ENCODE measurements around the gene TEX47. TPM values are rescaled to one million over a fixed set of nuclear protein-coding genes. Genes with fewer than 3 reads are reported as not detected.

The TEX47 gene
- total RNA-seq, 1 donor from 2014 or later, result not detected

- H3K27me3 Mint-ChIP-seq (ENCODE audit: insufficient read depth, low read depth), result no peaks in the 10 kb centered on the region
- no peak overlapping the region for H3K27ac Mint-ChIP-seq
- H3K4me2 ChIP-seq, result no peak overlapping the region
- no peak for TF ChIP-seq EZH2phosphoT487 (IDR thresholded peaks at IDR 0.05)
- TF ChIP-seq CTCF (IDR thresholded peaks at IDR 0.05), result peak; percentile 70
- H3K36me3 ChIP-seq, result no peaks in the 10 kb centered on the region
- no peaks in the 10 kb centered on the region for H3K36me3 Mint-ChIP-seq
- H2AFZ ChIP-seq (replicated peaks), result no peak overlapping the region
- H3K4me1 ChIP-seq, result no peaks in the 10 kb centered on the region
- no peaks in the 10 kb centered on the region for H3K4me1 Mint-ChIP-seq
- H3K27me3 ChIP-seq, result no peaks in the 10 kb centered on the region
- peak; percentile 49 for DNase-seq (ENCODE audit: low spot score)
- no peaks in the 10 kb centered on the region for H3K9me3 Mint-ChIP-seq
- H3K9ac ChIP-seq, result no peak overlapping the region
- H3K9me3 ChIP-seq (ENCODE audit: low read depth), result no peaks in the 10 kb centered on the region
- H3K27ac ChIP-seq, result no peak overlapping the region
- no peak overlapping the region for H3K4me3 Mint-ChIP-seq
- H3K4me3 ChIP-seq, result no peak overlapping the region
- no peaks in the 10 kb centered on the region for H3F3A ChIP-seq (ENCODE audit: low read depth)
- no peaks in the 10 kb centered on the region for H3K79me2 ChIP-seq (ENCODE audit: low read depth)
- no peaks in the 10 kb centered on the region for H4K20me1 ChIP-seq (ENCODE audit: low read depth)
Measured at GRCh38 chr7:88835147-88835728, 39.7 kb upstream of the TEX47 start.

GRCh38 chr7:88826222-88826621 is 30.7 kb upstream of the TEX47 start:
- H3K4me1 Mint-ChIP-seq, result no peaks in the 10 kb centered on the region
- no peaks in the 10 kb centered on the region for H3K27me3 ChIP-seq
- H3K4me3 ChIP-seq, result no peak overlapping the region
- no peak overlapping the region for H2AFZ ChIP-seq (replicated peaks)
- DNase-seq (ENCODE audit: low spot score), result no peak
- H4K20me1 ChIP-seq (ENCODE audit: low read depth), result no peaks in the 10 kb centered on the region
- no peak overlapping the region for H3K27ac ChIP-seq
- no peak overlapping the region for H3K9ac ChIP-seq
- H3K4me3 Mint-ChIP-seq, result no peak overlapping the region
- H3K27ac Mint-ChIP-seq, result no peak overlapping the region
- H3K4me2 ChIP-seq, result no peak overlapping the region
- H3K79me2 ChIP-seq (ENCODE audit: low read depth), result no peaks in the 10 kb centered on the region
- H3K36me3 ChIP-seq, result no peaks in the 10 kb centered on the region
- H3K4me1 ChIP-seq, result no peaks in the 10 kb centered on the region
- no peaks in the 10 kb centered on the region for H3K36me3 Mint-ChIP-seq
- TF ChIP-seq EZH2phosphoT487 (IDR thresholded peaks at IDR 0.05) (no peak), CTCF (IDR thresholded peaks at IDR 0.05) (no peak), EZH2 (IDR thresholded peaks at IDR 0.05) (no peak)
- no peaks in the 10 kb centered on the region for H3F3A ChIP-seq (ENCODE audit: low read depth)
- no peaks in the 10 kb centered on the region for H3K9me3 ChIP-seq (ENCODE audit: low read depth)
- no peaks in the 10 kb centered on the region for H3K9me3 Mint-ChIP-seq
- H3K27me3 Mint-ChIP-seq (ENCODE audit: insufficient read depth, low read depth), result no peaks in the 10 kb centered on the region

- Histone ChIP-seq H3K4me2 (no peak overlapping the region), H3K27ac (no peak overlapping the region), H4K20me1 (ENCODE audit: low read depth) (no peaks in the 10 kb centered on the region), H3K4me3 (no peak overlapping the region), H3K9me3 (ENCODE audit: low read depth) (no peaks in the 10 kb centered on the region), H3K9ac (no peak overlapping the region), H3K36me3 (no peaks in the 10 kb centered on the region), H3F3A (ENCODE audit: low read depth) (no peaks in the 10 kb centered on the region), H3K4me1 (no peaks in the 10 kb centered on the region), H2AFZ (replicated peaks) (no peak overlapping the region), H3K27me3 (no peaks in the 10 kb centered on the region), H3K79me2 (ENCODE audit: low read depth) (no peaks in the 10 kb centered on the region)
- DNase-seq (ENCODE audit: low spot score), result no peak
- Mint-ChIP-seq H3K4me3 (no peak overlapping the region), H3K27me3 (ENCODE audit: insufficient read depth, low read depth) (no peaks in the 10 kb centered on the region), H3K27ac (no peak overlapping the region), H3K36me3 (no peaks in the 10 kb centered on the region), H3K4me1 (no peaks in the 10 kb centered on the region), H3K9me3 (no peaks in the 10 kb centered on the region)
- no peak for TF ChIP-seq EZH2 (IDR thresholded peaks at IDR 0.05)
- TF ChIP-seq EZH2phosphoT487 (IDR thresholded peaks at IDR 0.05), result no peak
- TF ChIP-seq CTCF (IDR thresholded peaks at IDR 0.05), result no peak
Measured at GRCh38 chr7:88818552-88818951, 23.0 kb upstream of the TEX47 start.

Data from neural progenitor cell (in vitro differentiated cells).